ENCODE measurements around the gene RPUSD2. TPM values are rescaled to one million over a fixed set of nuclear protein-coding genes. Genes with fewer than 3 reads are reported as not detected.

The RPUSD2 gene
- total RNA-seq, 1 experiment from 2014 or later, result 17.5 TPM

DNA sequence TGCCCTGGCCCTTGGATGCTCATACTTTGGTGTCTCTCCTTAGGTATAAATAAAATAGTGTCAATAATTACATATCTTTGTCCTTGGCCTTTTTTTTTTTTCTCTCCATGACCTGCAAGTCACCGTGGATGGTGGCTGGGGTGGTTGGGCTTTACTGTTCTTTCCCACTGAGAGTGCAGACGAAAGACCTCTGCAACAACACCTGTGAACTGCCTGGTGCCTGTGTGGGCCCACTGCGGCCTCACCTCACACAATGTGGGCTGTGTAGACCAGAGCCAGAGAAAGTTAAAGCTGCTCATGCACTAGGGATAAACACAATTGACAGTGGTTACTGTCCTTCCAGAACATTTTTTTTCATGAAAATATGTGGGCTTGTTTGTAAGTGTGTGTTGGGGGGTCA, 43.2 kb upstream of the RPUSD2 start:
- Histone ChIP-seq H3K4me3 (ENCODE audit: low read depth in 2 of 2, low read length in 2 of 2) (no peak overlapping the region), H3K36me3 (ENCODE audit: control insufficient read depth, insufficient read depth, low read length) (no peaks in the 10 kb centered on the region), H3K27ac (ENCODE audit: low read length) (no peak overlapping the region), H3K27me3 (ENCODE audit: control insufficient read depth, insufficient read depth, low read length) (no peaks in the 10 kb centered on the region), H3K4me1 (ENCODE audit: control insufficient read depth, insufficient read depth, low read length) (no peaks in the 10 kb centered on the region), H3K9me3 (ENCODE audit: control insufficient read depth, insufficient read depth, low read depth, low read length) (no peaks in the 10 kb centered on the region)
- in situ Hi-C loops (cut with HindIII; ENCODE audit: low pct_unique_long_range_greater_than_20kb, low sequenced_read_pairs) (no loop called here), intact Hi-C loops (cut with micrococcal nuclease; ENCODE audit: unreplicated experiment) (no loop called here)
- ATAC-seq (no peak), DNase-seq (ENCODE audit: low read depth, low spot score) (no peak)
- BruUV-seq (replicated peaks), result no TSS peak
- CTCF ChIA-PET, result interaction anchor here (1.1 kb wide), 1 partner anchor 12 kb away, joined by 3 read pairs; no protein-coding TSS in a partner anchor
- POLR2A ChIA-PET, result interaction anchor here (0.6 kb wide), 1 partner anchor 252 kb away, joined by 3 read pairs; no protein-coding TSS in a partner anchor
- TF ChIP-seq, protein P1, sequence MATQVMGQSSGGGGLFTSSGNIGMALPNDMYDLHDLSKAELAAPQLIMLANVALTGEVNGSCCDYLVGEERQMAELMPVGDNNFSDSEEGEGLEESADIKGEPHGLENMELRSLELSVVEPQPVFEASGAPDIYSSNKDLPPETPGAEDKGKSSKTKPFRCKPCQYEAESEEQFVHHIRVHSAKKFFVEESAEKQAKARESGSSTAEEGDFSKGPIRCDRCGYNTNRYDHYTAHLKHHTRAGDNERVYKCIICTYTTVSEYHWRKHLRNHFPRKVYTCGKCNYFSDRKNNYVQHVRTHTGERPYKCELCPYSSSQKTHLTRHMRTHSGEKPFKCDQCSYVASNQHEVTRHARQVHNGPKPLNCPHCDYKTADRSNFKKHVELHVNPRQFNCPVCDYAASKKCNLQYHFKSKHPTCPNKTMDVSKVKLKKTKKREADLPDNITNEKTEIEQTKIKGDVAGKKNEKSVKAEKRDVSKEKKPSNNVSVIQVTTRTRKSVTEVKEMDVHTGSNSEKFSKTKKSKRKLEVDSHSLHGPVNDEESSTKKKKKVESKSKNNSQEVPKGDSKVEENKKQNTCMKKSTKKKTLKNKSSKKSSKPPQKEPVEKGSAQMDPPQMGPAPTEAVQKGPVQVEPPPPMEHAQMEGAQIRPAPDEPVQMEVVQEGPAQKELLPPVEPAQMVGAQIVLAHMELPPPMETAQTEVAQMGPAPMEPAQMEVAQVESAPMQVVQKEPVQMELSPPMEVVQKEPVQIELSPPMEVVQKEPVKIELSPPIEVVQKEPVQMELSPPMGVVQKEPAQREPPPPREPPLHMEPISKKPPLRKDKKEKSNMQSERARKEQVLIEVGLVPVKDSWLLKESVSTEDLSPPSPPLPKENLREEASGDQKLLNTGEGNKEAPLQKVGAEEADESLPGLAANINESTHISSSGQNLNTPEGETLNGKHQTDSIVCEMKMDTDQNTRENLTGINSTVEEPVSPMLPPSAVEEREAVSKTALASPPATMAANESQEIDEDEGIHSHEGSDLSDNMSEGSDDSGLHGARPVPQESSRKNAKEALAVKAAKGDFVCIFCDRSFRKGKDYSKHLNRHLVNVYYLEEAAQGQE (IDR thresholded peaks at IDR 0.05; ENCODE audit: insufficient read depth in 1 of 2, low read depth in 2 of 2, low read length in 1 of 2), result no peak
- TF ChIP-seq SIN3A (IDR thresholded peaks at IDR 0.05; ENCODE audit: borderline replicate concordance, insufficient read depth, low read depth, low read length) (no peak), TCF7L2 (IDR thresholded peaks at IDR 0.05; ENCODE audit: low read depth, low read length) (no peak), POLR2AphosphoS5 (IDR thresholded peaks at IDR 0.05; ENCODE audit: low read depth, low read length) (no peak)
- TF ChIP-seq, protein P2, sequence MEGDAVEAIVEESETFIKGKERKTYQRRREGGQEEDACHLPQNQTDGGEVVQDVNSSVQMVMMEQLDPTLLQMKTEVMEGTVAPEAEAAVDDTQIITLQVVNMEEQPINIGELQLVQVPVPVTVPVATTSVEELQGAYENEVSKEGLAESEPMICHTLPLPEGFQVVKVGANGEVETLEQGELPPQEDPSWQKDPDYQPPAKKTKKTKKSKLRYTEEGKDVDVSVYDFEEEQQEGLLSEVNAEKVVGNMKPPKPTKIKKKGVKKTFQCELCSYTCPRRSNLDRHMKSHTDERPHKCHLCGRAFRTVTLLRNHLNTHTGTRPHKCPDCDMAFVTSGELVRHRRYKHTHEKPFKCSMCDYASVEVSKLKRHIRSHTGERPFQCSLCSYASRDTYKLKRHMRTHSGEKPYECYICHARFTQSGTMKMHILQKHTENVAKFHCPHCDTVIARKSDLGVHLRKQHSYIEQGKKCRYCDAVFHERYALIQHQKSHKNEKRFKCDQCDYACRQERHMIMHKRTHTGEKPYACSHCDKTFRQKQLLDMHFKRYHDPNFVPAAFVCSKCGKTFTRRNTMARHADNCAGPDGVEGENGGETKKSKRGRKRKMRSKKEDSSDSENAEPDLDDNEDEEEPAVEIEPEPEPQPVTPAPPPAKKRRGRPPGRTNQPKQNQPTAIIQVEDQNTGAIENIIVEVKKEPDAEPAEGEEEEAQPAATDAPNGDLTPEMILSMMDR (IDR thresholded peaks at IDR 0.05), result no peak

DNA sequence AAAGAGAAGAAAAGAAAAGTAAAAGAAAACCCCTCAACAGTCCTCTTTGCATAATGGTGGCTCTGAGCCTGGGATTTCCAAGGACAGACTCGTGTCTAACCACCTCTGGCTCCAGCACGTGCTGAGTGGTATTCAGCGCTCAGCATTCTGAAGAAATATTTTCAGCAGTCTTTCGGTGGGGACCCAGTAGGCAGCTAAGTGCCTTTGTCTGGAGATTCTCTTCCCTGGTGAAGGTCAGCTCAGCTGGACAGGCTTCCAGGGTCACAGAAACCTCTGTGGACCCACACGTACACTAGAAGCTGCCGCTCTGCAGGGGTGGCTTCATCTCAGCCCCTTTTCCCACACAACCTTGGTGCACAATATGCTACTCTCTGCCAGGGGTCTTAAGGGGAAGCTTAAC, 40.3 kb upstream of the RPUSD2 start:
- POLR2A ChIA-PET, result no interaction called here
- Histone ChIP-seq H3K4me1 (ENCODE audit: control insufficient read depth, insufficient read depth, low read length) (no peaks in the 10 kb centered on the region), H3K27me3 (ENCODE audit: control insufficient read depth, insufficient read depth, low read length) (no peaks in the 10 kb centered on the region), H3K9me3 (ENCODE audit: control insufficient read depth, insufficient read depth, low read depth, low read length) (no peaks in the 10 kb centered on the region), H3K36me3 (ENCODE audit: control insufficient read depth, insufficient read depth, low read length) (no peaks in the 10 kb centered on the region), H3K4me3 (ENCODE audit: low read depth in 2 of 2, low read length in 2 of 2) (no peak overlapping the region), H3K27ac (ENCODE audit: low read length) (no peak overlapping the region)
- in situ Hi-C loops (cut with HindIII; ENCODE audit: low pct_unique_long_range_greater_than_20kb, low sequenced_read_pairs) (no loop called here), intact Hi-C loops (cut with micrococcal nuclease; ENCODE audit: unreplicated experiment) (no loop called here)
- ATAC-seq (no peak), DNase-seq (ENCODE audit: low read depth, low spot score) (no peak)
- CTCF ChIA-PET, result no interaction called here
- BruUV-seq (replicated peaks), result no TSS peak
- TF ChIP-seq SIN3A (IDR thresholded peaks at IDR 0.05; ENCODE audit: borderline replicate concordance, insufficient read depth, low read depth, low read length), result no peak
- TF ChIP-seq, protein P2 (IDR thresholded peaks at IDR 0.05), result no peak
- TF ChIP-seq POLR2AphosphoS5 (IDR thresholded peaks at IDR 0.05; ENCODE audit: low read depth, low read length), result no peak
- TF ChIP-seq, protein P1 (IDR thresholded peaks at IDR 0.05; ENCODE audit: insufficient read depth in 1 of 2, low read depth in 2 of 2, low read length in 1 of 2), result no peak
- no peak for TF ChIP-seq TCF7L2 (IDR thresholded peaks at IDR 0.05; ENCODE audit: low read depth, low read length)
